Neural cell (in vitro differentiated cells): ENCODE measurements around the gene ODC1. TPM values are rescaled to one million over a fixed set of nuclear protein-coding genes. Genes with fewer than 3 reads are reported as not detected.

Source experiments
- H2AFZ ChIP-seq: fragments of 200-600, 300-800 bp; sonication (generic), shearing (Covaris generic); 2 replicates; pipeline ENCODE4 v1.6.0; 2014; ENCODE audit warnings: low read depth, mild to moderate bottlenecking, antibody characterized with exemption, low read length, moderate library complexity
- H3F3A ChIP-seq: fragments of 200-600 bp; shearing (Covaris generic); 2 replicates; pipeline ENCODE4 v1.6.1; 2016; ENCODE audit warnings: mild to moderate bottlenecking, moderate library complexity, mixed read lengths, antibody characterized with exemption, low read length; ENCODE audit not compliant: insufficient read depth, poor library complexity, severe bottlenecking
- H3K27ac ChIP-seq: fragments of 200-600, 300-800 bp; sonication (generic), shearing (Covaris generic); 2 replicates; pipeline ENCODE4 v1.5.1; 2014; ENCODE audit warnings: mild to moderate bottlenecking, low read length, moderate library complexity
- H3K27me3 ChIP-seq: fragments of 300-800, 200-600 bp; sonication (generic), shearing (Covaris generic); 2 replicates; pipeline ENCODE4 v1.6.0; 2014; ENCODE audit warnings: mild to moderate bottlenecking, low read depth, low read length, moderate library complexity; ENCODE audit not compliant: insufficient read depth
- H3K36me3 ChIP-seq: fragments of 300-800, 200-600 bp; sonication (generic), shearing (Covaris generic); 2 replicates; pipeline ENCODE4 v1.5.1; 2014; ENCODE audit warnings: mild to moderate bottlenecking, antibody characterized with exemption, low read length, moderate library complexity; ENCODE audit not compliant: insufficient read depth
- H3K4me2 ChIP-seq: fragments of 300-800, 200-600 bp; sonication (generic), shearing (Covaris generic); 2 replicates; pipeline ENCODE4 v1.6.0; 2014; ENCODE audit warnings: mild to moderate bottlenecking, low read length
- H3K4me3 ChIP-seq: fragments of 300-800, 200-600 bp; sonication (generic), shearing (Covaris generic); 2 replicates; pipeline ENCODE4 v1.5.1; 2014; ENCODE audit warnings: mild to moderate bottlenecking, low read length, moderate library complexity
- H3K79me2 ChIP-seq: fragments of 200-600 bp; shearing (Covaris generic); replicated peaks from 2 replicates; pipeline ENCODE4 v1.6.0; 2014; ENCODE audit warnings: mild to moderate bottlenecking, low read length, moderate library complexity; ENCODE audit not compliant: insufficient read depth
- H3K9ac ChIP-seq: fragments of 300-800, 200-600 bp; sonication (generic), shearing (Covaris generic); 2 replicates; pipeline ENCODE4 v1.6.1; 2016; ENCODE audit warnings: mild to moderate bottlenecking, low read length, mixed read lengths
- H3K9me2 ChIP-seq: fragments of 200-600 bp; shearing (Covaris generic); 2 replicates; pipeline ENCODE4 v1.6.1; 2016; ENCODE audit warnings: mild to moderate bottlenecking, low read length, mixed read lengths; ENCODE audit not compliant: insufficient read depth
- H3K9me3 ChIP-seq: fragments of 200-600, 300-800 bp; sonication (generic), shearing (Covaris generic); 2 replicates; pipeline ENCODE4 v1.6.1; 2016; ENCODE audit warnings: mild to moderate bottlenecking, mixed run types, low read length, moderate library complexity, mixed read lengths
- H4K20me1 ChIP-seq: fragments of 200-600 bp; shearing (Covaris generic); 2 replicates; pipeline ENCODE4 v1.6.1; 2016; ENCODE audit warnings: mild to moderate bottlenecking, mixed run types; ENCODE audit not compliant: insufficient read depth
- CTCF ChIP-seq: fragments of 450-650 bp; IDR thresholded peaks from 2 replicates; pipeline ENCODE4 v1.5.1; 2014; ENCODE audit warnings: antibody characterized with exemption, mild to moderate bottlenecking, moderate library complexity; ENCODE audit not compliant: poor library complexity, severe bottlenecking
- EP300 ChIP-seq: fragments of 450-650 bp; conservative IDR thresholded peaks from 2 replicates; pipeline ENCODE4 v1.6.1; 2014; ENCODE audit warnings: antibody characterized with exemption, mild to moderate bottlenecking, moderate library complexity; ENCODE audit not compliant: poor library complexity, severe bottlenecking
- EZH2 ChIP-seq: fragments of 200-600, 300-800 bp; shearing (Covaris generic), sonication (generic); IDR thresholded peaks from 2 replicates; pipeline ENCODE4 v1.6.1; 2014; ENCODE audit warnings: antibody characterized with exemption, low read length, borderline replicate concordance, mild to moderate bottlenecking; ENCODE audit not compliant: insufficient read depth, poor library complexity, severe bottlenecking
- MXI1 ChIP-seq: fragments of 450-650 bp; conservative IDR thresholded peaks from 2 replicates; pipeline ENCODE4 v1.6.1; 2014; ENCODE audit warnings: antibody characterized with exemption, mild to moderate bottlenecking; ENCODE audit not compliant: poor library complexity, severe bottlenecking
- POLR2AphosphoS5 ChIP-seq: IDR thresholded peaks from 2 replicates; pipeline ENCODE4 v1.6.1; 2012
- RAD21 ChIP-seq: fragments of 450-650 bp; conservative IDR thresholded peaks from 2 replicates; pipeline ENCODE4 v1.6.1; 2014; ENCODE audit warnings: antibody characterized with exemption, mild to moderate bottlenecking, moderate library complexity
- REST ChIP-seq: IDR thresholded peaks from 2 replicates; pipeline ENCODE4 v1.6.1; 2012; ENCODE audit warnings: borderline replicate concordance
- SMC3 ChIP-seq: fragments of 450-650 bp; conservative IDR thresholded peaks from 2 replicates; pipeline ENCODE4 v1.6.1; 2014; ENCODE audit warnings: antibody characterized with exemption, mild to moderate bottlenecking, moderate library complexity; ENCODE audit not compliant: poor library complexity
- TAF1 ChIP-seq: IDR thresholded peaks from 2 replicates; pipeline ENCODE4 v1.6.1; 2012; ENCODE audit warnings: low read depth
- polyA plus RNA-seq: library from polyadenylated mRNA; depleted of rRNA; stranded (reverse); fragments of >200 nt; gene quantifications from 2 replicates; pipeline ENCODE4 v1.2.3, GENCODE V29; 2014

Gene ODC1
- polyA plus RNA-seq, 1 donor from 2014 or later: 1,107 TPM

- Histone ChIP-seq H2AFZ (no peak overlapping the region), H3K9ac (no peak overlapping the region), H3K27ac (no peak overlapping the region), H3K79me2 (peaks cover 4% of the 10 kb centered on the region), H3K4me2 (no peak overlapping the region), H3K27me3 (no peaks in the 10 kb centered on the region), H3K9me3 (no peaks in the 10 kb centered on the region), H3F3A (no peaks in the 10 kb centered on the region), H4K20me1 (peaks cover 4% of the 10 kb centered on the region), H3K36me3 (no peaks in the 10 kb centered on the region), H3K4me3 (no peak overlapping the region), H3K9me2 (no peaks in the 10 kb centered on the region)
- TF ChIP-seq RAD21 (no peak), POLR2AphosphoS5 (no peak), EZH2 (no peak), MXI1 (no peak), SMC3 (no peak), REST (no peak), EP300 (no peak), CTCF (no peak), TAF1 (no peak)
Measured at GRCh38 chr2:10452312-10452711, 4.2 kb upstream of the ODC1 start.

GRCh38 chr2:10451819-10452218 lies 3.7 kb upstream of the ODC1 start:
- Histone ChIP-seq H3K36me3 (no peaks in the 10 kb centered on the region), H2AFZ (no peak overlapping the region), H3K4me2 (no peak overlapping the region), H3K79me2 (peaks cover 9% of the 10 kb centered on the region), H3K9me3 (no peaks in the 10 kb centered on the region), H3K9ac (no peak overlapping the region), H3F3A (no peaks in the 10 kb centered on the region), H3K27ac (no peak overlapping the region), H3K9me2 (no peaks in the 10 kb centered on the region), H3K27me3 (no peaks in the 10 kb centered on the region), H3K4me3 (no peak overlapping the region), H4K20me1 (peaks cover 8% of the 10 kb centered on the region)
- TF ChIP-seq POLR2AphosphoS5 (no peak), SMC3 (no peak), EZH2 (no peak), TAF1 (no peak), REST (no peak), EP300 (no peak), RAD21 (no peak), MXI1 (no peak), CTCF (no peak)
